ENCODE data around the gene FAM200C.

- TF ChIP-seq CTCF (optimal IDR thresholded peaks at IDR 0.05 in 1 of 3, IDR thresholded peaks at IDR 0.05 in 1 of 3, conservative IDR thresholded peaks at IDR 0.05 in 1 of 3; ENCODE audit: extremely low read depth in 1 of 3, insufficient read depth in 2 of 3, low read length in 3 of 3): no peak
- no peak for TF ChIP-seq EZH2 (IDR thresholded peaks at IDR 0.05; ENCODE audit: low read length)
Observed at GRCh38 chr5:160419458-160420330, 19.8 kb upstream of the FAM200C start.

Measured in keratinocyte (primary cell).